ENCODE data around the gene TMOD1. TPM values are rescaled to one million over a fixed set of nuclear protein-coding genes. Genes with fewer than 3 reads are reported as not detected.

The TMOD1 gene
- total RNA-seq, 6 donors from 2014 or later, result 4.4 to 12.6 (median 8.8) TPM

GRCh38 chr9:97468658-97469448, 32.6 kb upstream of the TMOD1 start:
- H3K4me3 ChIP-seq, result no peak overlapping the region
- DNase-seq, result peak; percentile 11 to 73
- peaks cover 0 to 14% (median 8%) of the 10 kb centered on the region in 4 donors for H3K4me1 ChIP-seq
- ATAC-seq (ENCODE audit: low FRiP score in 2 of 2), result peak; percentile 93 to 96
- no peaks in the 10 kb centered on the region for H3K9me3 ChIP-seq
- H3K27ac ChIP-seq, result peak overlapping the region in 2 of 4 donors; percentile 17 to 54
- peak; percentile 40 for TF ChIP-seq POLR2AphosphoS5 (IDR thresholded peaks at IDR 0.05)
- no peak for TF ChIP-seq EP300 (IDR thresholded peaks at IDR 0.05)
- TF ChIP-seq CTCF (IDR thresholded peaks at IDR 0.05), result peak; percentile 67 to 89 (median 72)
- no peaks in the 10 kb centered on the region for H3K27me3 ChIP-seq
- WGBS, 2 donors, result 86 to 87% methylated on average over 4 of the region's 4 CpGs
- H3K36me3 ChIP-seq, result peaks cover 5 to 41% (median 9%) of the 10 kb centered on the region in 4 donors

GRCh38 chr9:97470076-97470475, 31.4 kb upstream of the TMOD1 start:
- WGBS, 2 donors, result 83 to 85% methylated on average over 2 of the region's 2 CpGs

GRCh38 chr9:97473717-97474116, 27.7 kb upstream of the TMOD1 start:
- Histone ChIP-seq H3K4me1 (peaks cover 0 to 6% (median 6%) of the 10 kb centered on the region in 4 donors), H3K27ac (no peak overlapping the region), H3K27me3 (no peaks in the 10 kb centered on the region), H3K4me3 (no peak overlapping the region), H3K36me3 (peaks cover 0 to 43% (median 7%) of the 10 kb centered on the region in 4 donors), H3K9me3 (no peaks in the 10 kb centered on the region)
- TF ChIP-seq POLR2AphosphoS5 (IDR thresholded peaks at IDR 0.05) (no peak), EP300 (IDR thresholded peaks at IDR 0.05) (no peak)
- WGBS, 2 donors, result 76 to 85% methylated on average over 3 of the region's 3 CpGs
- ATAC-seq (ENCODE audit: low FRiP score in 2 of 2) (no peak), DNase-seq (no peak)

More at GRCh38 chr9:97470076-97470475, 31.4 kb upstream of the TMOD1 start:
- no peak for TF ChIP-seq EP300 (IDR thresholded peaks at IDR 0.05)
- no peak for TF ChIP-seq CTCF (IDR thresholded peaks at IDR 0.05)
- TF ChIP-seq POLR2A (IDR thresholded peaks at IDR 0.05), result no peak
- no peak for TF ChIP-seq POLR2AphosphoS5 (IDR thresholded peaks at IDR 0.05)
- peaks cover 7 to 49% (median 10%) of the 10 kb centered on the region in 4 donors for H3K36me3 ChIP-seq
- no peak for ATAC-seq (ENCODE audit: low FRiP score in 2 of 2)
- H3K27me3 ChIP-seq, result no peaks in the 10 kb centered on the region
- DNase-seq, result no peak
- no peak overlapping the region for H3K4me3 ChIP-seq
- H3K27ac ChIP-seq, result no peak overlapping the region
- H3K4me1 ChIP-seq, result peaks cover 0 to 14% (median 8%) of the 10 kb centered on the region in 4 donors
- no peaks in the 10 kb centered on the region for H3K9me3 ChIP-seq

- TF ChIP-seq EP300 (IDR thresholded peaks at IDR 0.05) (no peak), CTCF (IDR thresholded peaks at IDR 0.05) (no peak), POLR2AphosphoS5 (IDR thresholded peaks at IDR 0.05) (no peak), POLR2A (IDR thresholded peaks at IDR 0.05) (no peak)
- no peaks in the 10 kb centered on the region for H3K4me1 ChIP-seq
- DNase-seq, result no peak
- 93 to 94% methylated on average over 5 of the region's 5 CpGs for WGBS, 2 donors
- no peaks in the 10 kb centered on the region for H3K9me3 ChIP-seq
- H3K27ac ChIP-seq, result no peak overlapping the region
- no peak for ATAC-seq (ENCODE audit: low FRiP score in 2 of 2)
- H3K27me3 ChIP-seq, result no peaks in the 10 kb centered on the region
- no peak overlapping the region for H3K4me3 ChIP-seq
- peaks cover 0 to 47% (median 7%) of the 10 kb centered on the region in 4 donors for H3K36me3 ChIP-seq
These were observed 27.0 kb upstream of the TMOD1 start for GRCh38 chr9:97474372-97474925.

GRCh38 chr9:97475059-97475458, 26.4 kb upstream of the TMOD1 start:
- no peak for TF ChIP-seq POLR2AphosphoS5 (IDR thresholded peaks at IDR 0.05)
- TF ChIP-seq EP300 (IDR thresholded peaks at IDR 0.05), result no peak
- no peak for TF ChIP-seq CTCF (IDR thresholded peaks at IDR 0.05)
- no peak for TF ChIP-seq POLR2A (IDR thresholded peaks at IDR 0.05)
- no peaks in the 10 kb centered on the region for H3K9me3 ChIP-seq
- no peaks in the 10 kb centered on the region for H3K27me3 ChIP-seq
- H3K4me1 ChIP-seq, result no peaks in the 10 kb centered on the region
- WGBS, 2 donors, result 92 to 94% methylated on average over 2 of the region's 2 CpGs
- DNase-seq, result no peak
- peaks cover 0 to 48% (median 7%) of the 10 kb centered on the region in 4 donors for H3K36me3 ChIP-seq
- no peak for ATAC-seq (ENCODE audit: low FRiP score in 2 of 2)
- H3K27ac ChIP-seq, result no peak overlapping the region
- H3K4me3 ChIP-seq, result no peak overlapping the region
